H1 (cell line): ENCODE data around the gene TOB2. TPM values are rescaled to one million over a fixed set of nuclear protein-coding genes. Genes with fewer than 3 reads are reported as not detected.
"Not testable (repeated sequence)": the region's sequence is repeated elsewhere in the genome, so short reads cannot be mapped to it uniquely, and the experiment has no call there.

Experiments used
- CTCF ChIA-PET: fragments of 300-600 bp; sonication (Branson Sonifier 250); formaldehyde crosslinking; loops from one replicate; lab custom pipeline; 2021; ENCODE audit not compliant: partially characterized antibody; lab: Charles Lee
- POLR2A ChIA-PET: fragments of 300-600 bp; sonication (Branson Sonifier 250); formaldehyde crosslinking; loops from one replicate; lab custom pipeline; 2021; ENCODE audit warnings: inconsistent platforms; ENCODE audit not compliant: partially characterized antibody; lab: Charles Lee
- DNase-seq, 2 experiments: peaks; one replicate each; pipeline versions ENCODE4 v3.0.0 to v3.0.0-alpha.2; 2010 to 2022; ENCODE audit warnings: low spot score in 2 of 2, low read depth in 1 of 2, mixed read lengths in 1 of 2
- FAIRE-seq: peaks from 2 replicates; lab custom pipeline; 2011; peaks lifted over from hg19 to GRCh38; lab: Jason Lieb, UNC
- H2AFZ ChIP-seq: 2 replicates; pipeline ENCODE4 v1.8.1; 2012; ENCODE audit warnings: low read length, inconsistent platforms
- H2AK5ac ChIP-seq: 2 replicates; pipeline ENCODE4 v1.6.1; 2013; ENCODE audit warnings: low read depth, low read length
- H2BK120ac ChIP-seq: replicated peaks from 2 replicates; pipeline ENCODE3; 2013; ENCODE audit warnings: low read depth, low read length, inconsistent platforms
- H2BK12ac ChIP-seq: 2 replicates; pipeline ENCODE4 v1.6.1; 2013; ENCODE audit warnings: low read depth, low read length
- H2BK15ac ChIP-seq: 2 replicates; pipeline ENCODE4 v1.6.1; 2013; ENCODE audit warnings: low read length
- H2BK20ac ChIP-seq: 2 replicates; pipeline ENCODE4 v1.6.1; 2013; ENCODE audit warnings: low read length
- H2BK5ac ChIP-seq: 2 replicates; pipeline ENCODE4 v1.6.1; 2013; ENCODE audit warnings: low read depth, low read length
- H3K14ac ChIP-seq: 2 replicates; pipeline ENCODE4 v1.6.1; 2013; ENCODE audit warnings: inconsistent platforms; ENCODE audit not compliant: insufficient read length
- H3K18ac ChIP-seq: 2 replicates; pipeline ENCODE4 v1.6.1; 2013; ENCODE audit warnings: low read length; ENCODE audit errors: extremely low read depth
- H3K23ac ChIP-seq: 2 replicates; pipeline ENCODE4 v1.6.1; 2013; ENCODE audit warnings: inconsistent platforms; ENCODE audit not compliant: insufficient read length
- H3K23me2 ChIP-seq: 2 replicates; pipeline ENCODE4 v1.6.1; 2013; ENCODE audit warnings: low read depth, low read length
- H3K27ac ChIP-seq: 2 replicates; pipeline ENCODE4 v1.6.1; 2011; ENCODE audit warnings: low read depth, low read length, inconsistent platforms
- H3K27me3 ChIP-seq, 4 experiments: replicated peaks in 1 of 4; 1 replicate in 1 of 4; 2 replicates in 3 of 4; pipeline versions ENCODE4 v1.6.1 to v1.8.1; 2011 to 2013; ENCODE audit warnings: low read length in 3 of 4, mild to moderate bottlenecking in 3 of 4, inconsistent platforms in 2 of 4, mixed read lengths in 2 of 4, moderate library complexity in 1 of 4; ENCODE audit not compliant: control insufficient read depth in 3 of 4, insufficient read depth in 3 of 4; ENCODE audit errors: extremely low read depth in 1 of 4
- H3K36me3 ChIP-seq, 4 experiments: 2 replicates each; pipeline versions ENCODE4 v1.6.1 to v1.8.1; 2011 to 2013; ENCODE audit warnings: mild to moderate bottlenecking in 4 of 4, low read length in 3 of 4, moderate library complexity in 2 of 4, control low read depth in 1 of 4, inconsistent platforms in 1 of 4; ENCODE audit not compliant: insufficient read depth in 4 of 4, control insufficient read depth in 2 of 4
- H3K4ac ChIP-seq: replicated peaks from 2 replicates; pipeline ENCODE3; 2013; ENCODE audit warnings: low read length, low read depth, mixed read lengths, inconsistent platforms; ENCODE audit not compliant: insufficient read length
- H3K4me1 ChIP-seq, 4 experiments: replicated peaks in 1 of 4; 1 replicate in 1 of 4; 2 replicates in 3 of 4; pipeline versions ENCODE4 v1.6.1 to v1.8.1; 2011 to 2013; ENCODE audit warnings: low read length in 3 of 4, inconsistent platforms in 2 of 4, mixed read lengths in 1 of 4; ENCODE audit not compliant: insufficient read depth in 4 of 4, control insufficient read depth in 3 of 4
- H3K4me2 ChIP-seq, 2 experiments: 2 replicates each; pipeline versions ENCODE4 v1.6.1 to v1.8.1; 2011 to 2013; ENCODE audit warnings: low read depth in 2 of 2, low read length in 2 of 2, control low read depth in 1 of 2, inconsistent platforms in 1 of 2, mild to moderate bottlenecking in 1 of 2; ENCODE audit not compliant: insufficient read depth in 1 of 2
- H3K4me3 ChIP-seq, 4 experiments: fragments of 200-600, 300-600 bp in 1 of 4; sonication (generic), shearing (Covaris generic), sonication (Bioruptor Twin) in 1 of 4; 2 replicates each; pipeline versions ENCODE4 v1.5.1 to v1.8.1; 2011 to 2016; ENCODE audit warnings: low read length in 4 of 4, low read depth in 3 of 4, control low read depth in 2 of 4, inconsistent platforms in 2 of 4, mild to moderate bottlenecking in 2 of 4, mixed read lengths in 1 of 4, moderate library complexity in 1 of 4; ENCODE audit not compliant: insufficient read depth in 2 of 4; ENCODE audit errors: extremely low read depth in 1 of 4
- H3K56ac ChIP-seq: replicated peaks from 2 replicates; pipeline ENCODE3; 2013; ENCODE audit warnings: low read depth, mild to moderate bottlenecking, mixed read lengths, low read length, inconsistent platforms; ENCODE audit not compliant: insufficient read length
- H3K79me1 ChIP-seq: 2 replicates; pipeline ENCODE4 v1.6.1; 2013; ENCODE audit warnings: low read depth, low read length, control low read depth
- H3K79me2 ChIP-seq, 2 experiments: 2 replicates each; pipeline versions ENCODE4 v1.6.1 to v1.8.1; 2012 to 2013; ENCODE audit warnings: low read length in 2 of 2, mild to moderate bottlenecking in 2 of 2, inconsistent platforms in 1 of 2; ENCODE audit not compliant: insufficient read depth in 2 of 2, control insufficient read depth in 1 of 2
- H3K9ac ChIP-seq, 4 experiments: replicated peaks in 1 of 4; 1 replicate in 1 of 4; 2 replicates in 3 of 4; pipeline versions ENCODE4 v1.6.1 to v1.8.1; 2011 to 2013; ENCODE audit warnings: low read depth in 3 of 4, low read length in 3 of 4, control low read depth in 2 of 4, mild to moderate bottlenecking in 2 of 4, moderate library complexity in 2 of 4, inconsistent platforms in 1 of 4; ENCODE audit errors: extremely low read depth in 1 of 4
- H3K9me3 ChIP-seq, 2 experiments: 2 replicates each; pipeline versions ENCODE4 v1.6.1 to v1.8.1; 2012 to 2013; ENCODE audit warnings: mild to moderate bottlenecking in 2 of 2, moderate library complexity in 2 of 2, control low read depth in 1 of 2, inconsistent platforms in 1 of 2, low read depth in 1 of 2, low read length in 1 of 2, mixed read lengths in 1 of 2; ENCODE audit not compliant: insufficient read depth in 2 of 2
- H4K20me1 ChIP-seq, 2 experiments: replicated peaks in 1 of 2; 2 replicates each; pipeline versions ENCODE3 to v1.8.1; 2011 to 2013; ENCODE audit warnings: inconsistent platforms in 2 of 2, low read length in 2 of 2, mild to moderate bottlenecking in 1 of 2; ENCODE audit not compliant: insufficient read depth in 2 of 2, control insufficient read depth in 1 of 2
- H4K5ac ChIP-seq: 2 replicates; pipeline ENCODE4 v1.6.1; 2013; ENCODE audit warnings: low read length, low read depth, mixed read lengths, inconsistent platforms; ENCODE audit not compliant: insufficient read length
- H4K8ac ChIP-seq: 2 replicates; pipeline ENCODE4 v1.8.0; 2013; ENCODE audit warnings: mild to moderate bottlenecking, moderate library complexity, low read length, inconsistent platforms; ENCODE audit not compliant: insufficient read depth; ENCODE audit errors: extremely low read depth
- H4K91ac ChIP-seq: replicated peaks from 2 replicates; pipeline ENCODE3; 2013; ENCODE audit warnings: low read length, mixed read lengths, inconsistent platforms; ENCODE audit not compliant: insufficient read length
- whole genome bisulfite sequencing, 2 experiments: shearing (Covaris generic) in 1 of 2; methylation state at CpG; one replicate each; pipeline versions ENCODE4 v1.1.6 to v1.1.7; 2013 to 2015; ENCODE audit warnings: low lambda C conversion rate in 2 of 2, mixed read lengths in 2 of 2, inconsistent platforms in 1 of 2, low coverage in 1 of 2, missing lambda C conversion rate in 1 of 2; ENCODE audit not compliant: insufficient replicate concordance in 2 of 2, insufficient coverage in 1 of 2, insufficient read length in 1 of 2; ENCODE audit errors: extremely low coverage in 1 of 2, missing lambda C conversion rate in 1 of 2; 5-methylcytosine and 5-hydroxymethylcytosine counted together
- polyA plus RNA-seq, 7 experiments: library from polyadenylated mRNA; depleted of rRNA in 3 of 7; stranded (reverse) in 5 of 7; unstranded in 2 of 7; fragments of >200 nt in 5 of 7; fragments of 200-250 nt in 2 of 7; gene quantifications; 1 replicate in 5 of 7; 2 replicates in 1 of 7; 4 replicates in 1 of 7; pipeline versions ENCODE4 v1.2.1 to v1.2.3, GENCODE V29; 2011 to 2013; ENCODE audit warnings: missing spikeins in 2 of 7, mixed read lengths in 2 of 7
- total RNA-seq: library from RNA; stranded (reverse); fragmentation: NEBNext Ultra II Directional; extraction: Animal tissue kit (Norgen Biotek cat#: 25700); gene quantifications from 2 replicates; pipeline ENCODE4 v1.2.1, GENCODE V29; 2021

Gene TOB2
- total and polyA plus RNA-seq, 2 of the 8 experiments (the other 6 are each of a cell fraction or from before 2014, with no cell fraction given), result 27.0 to 54.1 TPM

GRCh38 chr22:41460071-41460470 is 13.5 kb upstream of the TOB2 start:
- H2AFZ ChIP-seq, H2AK5ac ChIP-seq, H3K56ac ChIP-seq, H3K4me3 ChIP-seq, H4K20me1 ChIP-seq, H3K23me2 ChIP-seq, H3K4ac ChIP-seq, H3K14ac ChIP-seq, H3K9ac ChIP-seq, FAIRE-seq, H2BK12ac ChIP-seq, H3K4me2 ChIP-seq, H3K4me1 ChIP-seq, H3K79me1 ChIP-seq, H3K18ac ChIP-seq, H3K27ac ChIP-seq, H3K9me3 ChIP-seq, H3K27me3 ChIP-seq, H2BK20ac ChIP-seq, H2BK15ac ChIP-seq, H3K23ac ChIP-seq, H2BK5ac ChIP-seq, H2BK120ac ChIP-seq, H3K79me2 ChIP-seq, H4K8ac ChIP-seq, H4K91ac ChIP-seq, DNase-seq, H4K5ac ChIP-seq: not testable (repeated sequence)
- CTCF ChIA-PET, result interaction anchor here (1.0 to 5.7 kb wide), 2 partner anchors 58 to 64 kb away, joined by 5 to 29 read pairs; no protein-coding TSS in a partner anchor
- WGBS, 2 experiments, result 95% methylated on average over 5 of the region's 5 CpGs; no CpG with 5 or more reads in 1 of the 2 experiments
- H3K36me3 ChIP-seq, result peaks cover 21 to 56% (median 42%) of the 10 kb centered on the region in 4 experiments
- POLR2A ChIA-PET, result interaction anchor here (0.8 to 30.6 kb wide), 6 partner anchors 4 to 61 kb away, joined by 3 to 887 read pairs (median 10); partner anchors contain the start of genes ACO2, PHF5A and TOB2
